Activated T-cell treated with anti-CD3 and anti-CD28 coated beads for 24 hours (primary cell): ENCODE data around the gene SLC9A3.
"Not testable (repeated sequence)": the region's sequence is repeated elsewhere in the genome, so short reads cannot be mapped to it uniquely, and the experiment has no call there.

Experiments used
- DNase-seq: peaks from one replicate; pipeline ENCODE4 v3.0.0-alpha.2; 2020; ENCODE audit warnings: low read depth

The SLC9A3 gene

GRCh38 chr5:525916-526315 is 1.7 kb upstream of the SLC9A3 start:
- no peak for DNase-seq

- no peak for DNase-seq
These were observed 918 bp upstream of the SLC9A3 start for GRCh38 chr5:524973-525761.

- no peak for DNase-seq
These were observed 617 bp downstream of the SLC9A3 start for GRCh38 chr5:523441-524222.

GRCh38 chr5:522899-523440 is 1.3 kb downstream of the SLC9A3 start:
- DNase-seq = no peak

GRCh38 chr5:522116-522515 is 2.1 kb downstream of the SLC9A3 start:
- no peak for DNase-seq

GRCh38 chr5:521680-522079 is 2.6 kb downstream of the SLC9A3 start:
- no peak for DNase-seq

- DNase-seq = no peak
These were observed 3.4 kb downstream of the SLC9A3 start for GRCh38 chr5:520850-521226.

GRCh38 chr5:520196-520849 is 3.9 kb downstream of the SLC9A3 start:
- no peak for DNase-seq

- DNase-seq = no peak
These were observed 5.5 kb downstream of the SLC9A3 start for GRCh38 chr5:518721-519120.

- no peak for DNase-seq
These were observed 6.6 kb downstream of the SLC9A3 start for GRCh38 chr5:517535-518100.

- no peak for DNase-seq
These were observed 7.3 kb downstream of the SLC9A3 start for GRCh38 chr5:516980-517379.

GRCh38 chr5:516338-516925 is 7.8 kb downstream of the SLC9A3 start:
- DNase-seq = no peak

GRCh38 chr5:515273-515836 is 8.9 kb downstream of the SLC9A3 start:
- DNase-seq = no peak

GRCh38 chr5:514673-515072 is 9.6 kb downstream of the SLC9A3 start:
- no peak for DNase-seq

- DNase-seq = no peak
These were observed 10.2 kb downstream of the SLC9A3 start for GRCh38 chr5:514101-514485.

GRCh38 chr5:513216-514100 is 10.8 kb downstream of the SLC9A3 start:
- no peak for DNase-seq

- DNase-seq = no peak
These were observed 12.8 kb downstream of the SLC9A3 start for GRCh38 chr5:511476-511875.

GRCh38 chr5:510521-510920 is 13.7 kb downstream of the SLC9A3 start:
- no peak for DNase-seq

GRCh38 chr5:509611-510185 is 14.6 kb downstream of the SLC9A3 start:
- no peak for DNase-seq

GRCh38 chr5:507986-508575 is 16.2 kb downstream of the SLC9A3 start:
- not testable (repeated sequence) for DNase-seq
